Left ventricle myocardium inferior (tissue), 1 donor: ENCODE data around the gene MAPK9. TPM values are rescaled to one million over a fixed set of nuclear protein-coding genes. Genes with fewer than 3 reads are reported as not detected.

ENCODE experiments used
- DNase-seq: peaks from one replicate; pipeline ENCODE4 v3.0.0-alpha.2; 2020
- H3K27ac ChIP-seq: fragments of 200-600 bp; replicated peaks from 2 replicates; pipeline ENCODE4 v1.8.0; 2021
- H3K27me3 ChIP-seq: fragments of 200-600 bp; 2 replicates; pipeline ENCODE4 v1.8.0; 2021; ENCODE audit warnings: low read depth
- H3K36me3 ChIP-seq: fragments of 200-600 bp; 2 replicates; pipeline ENCODE4 v1.8.0; 2021
- H3K4me1 ChIP-seq: fragments of 200-600 bp; 2 replicates; pipeline ENCODE4 v1.8.0; 2021
- H3K4me3 ChIP-seq: fragments of 200-600 bp; 2 replicates; pipeline ENCODE4 v1.8.0; 2021; ENCODE audit warnings: mild to moderate bottlenecking, moderate library complexity
- H3K9me3 ChIP-seq: fragments of 200-600 bp; replicated peaks from 2 replicates; pipeline ENCODE4 v1.8.0; 2021
- intact Hi-C: fragments of 100-400 bp; cut with micrococcal nuclease; formaldehyde crosslinking; loops from one replicate; pipeline ENCODE4 v1.11.0; 2022
- total RNA-seq: library from RNA; stranded (reverse); fragmentation: NEBNext Ultra II Directional; extraction: Animal tissue kit (Norgen Biotek cat#: 25700); gene quantifications from one replicate; pipeline ENCODE4 v1.2.1, GENCODE V29; 2021
- TF ChIP-seq, protein P1 (sequence below): fragments of 200-600 bp; IDR thresholded peaks from 2 replicates; pipeline ENCODE4 v1.8.0; 2021; ENCODE audit warnings: antibody characterized with exemption, mild to moderate bottlenecking, borderline replicate concordance
- donor health status: DM: no; HTN: yes; CAD: no; lungs with severe emphysema.

Gene MAPK9
- total RNA-seq, 1 donor from 2014 or later: 40.9 TPM

DNA sequence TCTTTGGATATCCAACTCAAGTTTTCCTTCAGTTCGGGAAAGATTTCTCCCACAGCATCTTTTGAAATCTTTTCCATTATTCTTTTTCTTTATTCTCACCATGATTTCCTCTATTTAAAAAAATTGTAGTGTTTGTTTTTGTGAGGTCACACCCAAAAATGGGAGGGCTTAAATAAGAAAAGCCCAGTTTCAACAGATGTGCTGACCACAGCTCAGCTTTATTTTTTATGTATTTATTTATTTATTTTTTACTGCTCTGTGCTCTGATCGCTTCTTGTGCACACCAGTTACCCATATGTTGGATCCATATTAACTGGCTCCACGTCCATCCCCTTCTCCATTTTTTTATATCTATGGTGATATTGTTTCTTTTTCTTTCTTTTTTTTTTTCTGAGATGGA lies 41.0 kb upstream of the MAPK9 start:
- no peaks in the 10 kb centered on the region for H3K9me3 ChIP-seq
- peak overlapping the region; percentile 66 for H3K27ac ChIP-seq
- H3K36me3 ChIP-seq: peaks cover 27% of the 10 kb centered on the region
- intact Hi-C loops: no loop called here
- no peak overlapping the region for H3K4me3 ChIP-seq
- H3K27me3 ChIP-seq: peaks cover 58% of the 10 kb centered on the region
- TF ChIP-seq, protein P1, sequence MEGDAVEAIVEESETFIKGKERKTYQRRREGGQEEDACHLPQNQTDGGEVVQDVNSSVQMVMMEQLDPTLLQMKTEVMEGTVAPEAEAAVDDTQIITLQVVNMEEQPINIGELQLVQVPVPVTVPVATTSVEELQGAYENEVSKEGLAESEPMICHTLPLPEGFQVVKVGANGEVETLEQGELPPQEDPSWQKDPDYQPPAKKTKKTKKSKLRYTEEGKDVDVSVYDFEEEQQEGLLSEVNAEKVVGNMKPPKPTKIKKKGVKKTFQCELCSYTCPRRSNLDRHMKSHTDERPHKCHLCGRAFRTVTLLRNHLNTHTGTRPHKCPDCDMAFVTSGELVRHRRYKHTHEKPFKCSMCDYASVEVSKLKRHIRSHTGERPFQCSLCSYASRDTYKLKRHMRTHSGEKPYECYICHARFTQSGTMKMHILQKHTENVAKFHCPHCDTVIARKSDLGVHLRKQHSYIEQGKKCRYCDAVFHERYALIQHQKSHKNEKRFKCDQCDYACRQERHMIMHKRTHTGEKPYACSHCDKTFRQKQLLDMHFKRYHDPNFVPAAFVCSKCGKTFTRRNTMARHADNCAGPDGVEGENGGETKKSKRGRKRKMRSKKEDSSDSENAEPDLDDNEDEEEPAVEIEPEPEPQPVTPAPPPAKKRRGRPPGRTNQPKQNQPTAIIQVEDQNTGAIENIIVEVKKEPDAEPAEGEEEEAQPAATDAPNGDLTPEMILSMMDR: no peak
- peaks cover 6% of the 10 kb centered on the region for H3K4me1 ChIP-seq
- no peak for DNase-seq

DNA sequence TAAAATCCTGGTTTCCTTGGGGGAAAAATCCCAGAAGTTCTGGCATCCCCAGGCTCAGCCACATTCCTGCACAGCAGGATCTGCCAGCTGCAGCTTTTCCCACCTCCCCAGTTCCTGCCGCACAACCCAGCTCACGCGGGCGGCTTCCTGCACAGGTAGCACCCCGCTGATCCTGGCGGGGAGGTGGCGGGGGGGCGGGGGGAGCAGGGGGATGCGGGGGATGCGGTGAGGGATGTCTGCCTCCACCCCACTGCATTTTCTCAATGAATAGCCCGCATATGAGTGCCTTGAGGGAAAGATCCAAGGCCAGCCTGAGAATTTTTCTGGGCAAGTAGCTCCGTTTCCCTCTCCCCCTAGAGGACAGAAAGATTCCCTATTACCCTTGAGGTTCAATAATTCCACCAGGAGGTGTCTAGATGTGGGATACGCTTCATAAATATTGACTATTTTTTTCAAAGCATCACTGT lies 40.2 kb upstream of the MAPK9 start:
- peaks cover 6% of the 10 kb centered on the region for H3K4me1 ChIP-seq
- H3K36me3 ChIP-seq: peaks cover 23% of the 10 kb centered on the region
- TF ChIP-seq, protein P1: peak; percentile 13
- peaks cover 58% of the 10 kb centered on the region for H3K27me3 ChIP-seq
- H3K9me3 ChIP-seq: no peaks in the 10 kb centered on the region
- H3K4me3 ChIP-seq: no peak overlapping the region
- no peak for DNase-seq
- intact Hi-C loops: no loop called here
- H3K27ac ChIP-seq: peak overlapping the region; percentile 66

DNA sequence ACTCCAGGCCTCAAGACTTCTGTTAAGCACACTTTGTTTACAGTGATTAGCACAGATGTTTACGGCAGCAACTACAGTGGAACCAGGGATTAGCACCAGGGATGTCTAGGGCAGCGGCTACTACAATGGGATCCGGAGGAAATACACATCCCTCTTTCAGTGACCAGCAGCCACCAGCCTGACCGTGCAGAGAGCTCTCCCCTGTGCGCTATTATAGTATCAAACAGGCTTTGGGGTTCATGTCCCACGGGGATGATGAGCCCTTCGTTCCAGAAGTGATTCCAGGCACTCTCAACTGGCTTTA lies 39.7 kb upstream of the MAPK9 start:
- intact Hi-C loops: no loop called here
- H3K36me3 ChIP-seq: peaks cover 18% of the 10 kb centered on the region
- no peaks in the 10 kb centered on the region for H3K9me3 ChIP-seq
- peaks cover 55% of the 10 kb centered on the region for H3K27me3 ChIP-seq
- DNase-seq: no peak
- H3K27ac ChIP-seq: peak overlapping the region; percentile 66
- H3K4me1 ChIP-seq: peaks cover 6% of the 10 kb centered on the region
- no peak overlapping the region for H3K4me3 ChIP-seq
- TF ChIP-seq, protein P1: no peak

DNA sequence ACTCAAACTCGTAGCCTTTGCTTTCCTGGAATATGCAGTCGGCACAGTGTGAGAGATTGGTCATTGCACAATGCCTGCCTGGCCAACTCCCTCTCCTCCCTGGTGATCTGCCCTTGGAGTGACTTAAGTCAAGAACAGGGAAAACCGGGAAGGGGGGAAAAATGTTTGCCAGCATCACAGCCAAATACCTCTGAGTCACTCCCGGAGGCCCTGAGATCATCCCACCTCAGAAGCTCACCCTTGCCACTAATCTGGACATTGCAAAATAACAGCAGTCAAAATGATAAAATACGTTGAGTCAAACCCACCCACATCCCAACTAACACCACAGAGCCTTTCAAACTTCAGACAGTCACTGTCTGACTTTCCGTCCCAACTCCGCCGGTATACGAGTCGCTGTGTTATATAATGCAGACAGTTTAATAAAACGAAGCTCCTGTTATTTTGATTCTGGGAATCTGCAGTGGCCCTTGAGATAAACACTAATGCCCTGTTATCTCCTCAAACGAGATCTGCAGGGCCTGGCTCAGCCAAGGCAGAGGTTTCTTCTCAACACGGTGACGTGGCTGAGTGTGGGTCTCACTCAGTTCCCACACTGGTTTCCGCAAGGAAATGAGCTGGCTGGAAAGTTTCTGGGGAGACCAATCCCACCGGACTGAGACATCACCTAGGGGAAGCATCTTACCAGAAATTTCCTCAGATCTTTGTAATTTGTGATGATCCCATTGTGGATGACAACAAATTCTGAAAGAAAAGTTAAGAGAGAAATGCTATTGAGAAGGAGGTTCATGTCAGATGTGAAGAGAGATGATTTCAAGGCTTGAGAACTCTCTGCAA lies 39.1 kb upstream of the MAPK9 start:
- DNase-seq: peak; percentile 59
- intact Hi-C loops: no loop called here
- H3K27ac ChIP-seq: peak overlapping the region; percentile 66

DNA sequence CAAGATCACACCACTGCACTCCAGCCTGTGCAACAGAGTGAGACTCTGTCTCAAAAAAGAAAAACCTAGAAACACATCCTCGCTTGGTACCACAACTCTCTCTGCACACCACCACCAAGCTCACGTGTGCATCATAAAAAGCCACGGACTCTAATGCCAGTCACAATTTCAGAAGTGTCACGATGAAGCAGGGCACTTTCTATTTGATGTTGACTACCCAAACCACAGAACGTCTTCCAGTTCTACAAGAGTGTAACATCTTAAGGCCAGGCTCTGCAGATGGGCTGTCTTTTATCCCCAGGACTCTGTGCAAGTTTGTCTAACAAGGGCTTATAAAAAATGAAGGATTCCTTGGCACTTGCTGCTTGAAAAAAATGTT lies 38.4 kb upstream of the MAPK9 start:
- peak overlapping the region; percentile 62 for H3K27ac ChIP-seq
- H3K4me3 ChIP-seq: no peak overlapping the region
- no peak for DNase-seq
- H3K9me3 ChIP-seq: no peaks in the 10 kb centered on the region
- intact Hi-C loops: no loop called here
- H3K27me3 ChIP-seq: peaks cover 52% of the 10 kb centered on the region
- peaks cover 6% of the 10 kb centered on the region for H3K4me1 ChIP-seq
- TF ChIP-seq, protein P1: no peak
- peaks cover 8% of the 10 kb centered on the region for H3K36me3 ChIP-seq

More for the DNA sequence above, 39.1 kb upstream of the MAPK9 start:
- TF ChIP-seq, protein P1: no peak
- H3K4me3 ChIP-seq: no peak overlapping the region
- peaks cover 6% of the 10 kb centered on the region for H3K4me1 ChIP-seq
- H3K36me3 ChIP-seq: peaks cover 12% of the 10 kb centered on the region
- H3K9me3 ChIP-seq: no peaks in the 10 kb centered on the region
- peaks cover 54% of the 10 kb centered on the region for H3K27me3 ChIP-seq
